Stimulated activated CD4-positive, alpha-beta T cell treated with anti-CD3 and anti-CD28 coated beads, Interleukin-2, amount 100 ng/mL, for 24 hours (primary cell): ENCODE data around the gene ADAM19.

Experiments
- DNase-seq, 2 donors: peaks; one replicate each; pipeline ENCODE4 v3.0.0-alpha.2; 2020

The ADAM19 gene

GRCh38 chr5:157541447-157542118, 34.0 kb downstream of the ADAM19 start:
- no peak for DNase-seq

DNA sequence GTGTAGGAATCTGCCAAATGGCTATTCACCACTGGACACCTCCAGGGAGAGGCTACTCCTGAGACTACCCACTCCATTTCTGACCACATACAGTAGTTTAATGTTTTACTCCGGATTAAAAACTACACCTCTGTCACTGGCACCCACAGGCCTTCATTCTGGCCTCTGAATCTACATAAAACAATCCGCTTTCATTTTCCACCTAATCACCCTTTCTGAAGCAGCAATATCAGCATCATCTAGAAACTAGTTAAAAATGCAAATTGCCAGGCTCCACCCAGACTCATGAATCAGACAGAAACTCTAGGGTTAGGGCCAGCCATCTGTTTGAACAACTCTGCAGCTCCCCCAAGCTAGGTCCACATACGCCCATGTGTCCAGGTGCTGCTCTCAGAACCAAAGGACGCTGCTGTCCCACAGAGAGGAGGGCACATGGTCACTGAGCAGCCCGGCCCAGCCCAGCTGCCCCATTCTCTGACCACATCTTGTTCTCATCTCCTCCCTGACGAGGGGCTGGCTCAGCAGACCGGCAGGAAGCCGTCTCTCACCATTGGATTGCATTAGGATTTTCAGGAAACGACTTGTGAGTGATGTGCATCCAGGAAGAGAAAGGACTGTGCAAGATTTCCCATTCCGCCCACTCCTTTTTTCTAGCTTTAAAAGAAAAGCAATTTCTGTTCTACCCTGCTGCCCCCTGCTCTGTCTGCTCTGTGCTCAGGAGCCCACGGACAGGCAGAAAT, 34.7 kb downstream of the ADAM19 start:
- DNase-seq, result peak; percentile 44 to 55

DNA sequence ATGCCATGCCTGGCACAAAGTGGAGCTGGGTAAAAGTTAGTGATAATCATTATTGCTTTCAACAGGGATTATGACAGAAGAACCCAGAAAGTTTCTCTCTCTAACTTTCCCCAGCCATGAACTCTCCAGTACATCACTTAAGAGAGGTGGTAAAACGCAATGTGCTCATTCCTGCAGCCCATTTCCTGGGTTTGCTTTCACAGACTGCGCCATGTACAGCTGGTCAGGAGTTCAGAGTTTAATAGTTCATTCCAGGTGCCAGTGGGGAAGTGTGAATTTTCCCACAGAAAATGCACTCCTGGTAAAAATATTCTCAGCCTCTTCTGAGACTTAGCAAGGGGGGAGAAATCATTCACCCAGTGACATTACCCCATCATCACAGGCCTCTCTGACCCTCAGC, 35.5 kb downstream of the ADAM19 start:
- DNase-seq, result no peak

- DNase-seq, result no peak
These were observed 36.0 kb downstream of the ADAM19 start for GRCh38 chr5:157539503-157540022.

DNA sequence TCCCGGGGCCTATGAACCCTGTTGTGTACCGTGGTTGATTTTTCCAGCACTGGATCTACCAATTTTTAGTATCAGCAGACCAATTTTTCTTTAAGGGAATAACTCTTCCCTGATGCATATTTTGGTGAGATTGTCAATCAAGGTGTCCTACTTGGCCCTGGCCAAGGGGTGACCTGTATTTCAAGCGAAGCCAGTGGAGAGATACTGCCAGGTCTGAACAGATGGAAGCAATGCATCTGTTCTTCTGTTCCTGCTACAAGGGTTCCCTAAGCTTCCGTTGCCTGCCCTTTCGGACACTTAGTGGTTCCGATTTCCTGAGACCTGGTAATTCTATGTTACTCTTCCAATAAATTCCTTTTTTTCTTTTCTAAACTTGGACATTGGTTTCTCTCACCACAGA, 37.3 kb downstream of the ADAM19 start:
- no peak for DNase-seq

DNA sequence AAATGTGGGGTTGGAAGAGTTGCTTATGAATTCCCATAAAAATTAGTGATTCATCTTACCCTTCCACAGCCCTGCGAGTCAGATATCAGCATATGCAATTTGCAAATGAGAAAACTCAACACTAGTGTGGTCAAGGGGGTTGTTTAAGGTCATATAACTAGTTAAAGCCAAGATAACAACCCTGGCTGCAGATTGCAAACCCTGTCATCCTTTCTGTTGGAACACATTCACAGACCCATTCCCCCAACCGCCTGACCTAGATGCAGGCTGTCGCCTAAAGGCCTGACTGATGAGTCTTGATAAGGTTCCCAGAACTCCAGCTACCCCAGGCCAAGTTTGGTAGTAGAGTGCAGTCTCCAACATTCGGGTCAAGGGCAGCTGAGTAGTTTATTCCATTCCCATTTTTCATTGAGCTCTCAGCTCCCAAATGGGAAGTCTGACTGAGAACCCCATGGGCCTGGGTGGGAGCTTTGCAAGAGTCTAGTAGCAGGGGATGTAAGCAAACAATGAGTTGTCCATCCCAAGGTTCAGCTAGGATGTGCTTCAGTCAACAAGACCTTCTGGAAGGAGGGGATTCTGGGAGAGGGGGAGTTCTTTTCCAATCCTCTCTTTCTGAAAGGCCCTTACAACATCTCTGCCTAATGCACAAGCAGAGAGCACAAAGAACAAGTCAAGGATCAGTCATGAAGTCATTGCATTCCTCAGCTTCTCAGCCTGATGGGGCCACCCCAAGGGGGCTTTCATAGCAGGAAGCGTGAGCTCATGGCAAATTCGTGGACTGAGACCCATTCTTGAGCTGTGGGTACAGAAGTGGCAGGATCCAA, 40.3 kb downstream of the ADAM19 start:
- DNase-seq, result no peak

GRCh38 chr5:157533011-157533481, 42.5 kb downstream of the ADAM19 start:
- no peak for DNase-seq

GRCh38 chr5:157532022-157532421, 43.6 kb downstream of the ADAM19 start:
- DNase-seq, result no peak

DNA sequence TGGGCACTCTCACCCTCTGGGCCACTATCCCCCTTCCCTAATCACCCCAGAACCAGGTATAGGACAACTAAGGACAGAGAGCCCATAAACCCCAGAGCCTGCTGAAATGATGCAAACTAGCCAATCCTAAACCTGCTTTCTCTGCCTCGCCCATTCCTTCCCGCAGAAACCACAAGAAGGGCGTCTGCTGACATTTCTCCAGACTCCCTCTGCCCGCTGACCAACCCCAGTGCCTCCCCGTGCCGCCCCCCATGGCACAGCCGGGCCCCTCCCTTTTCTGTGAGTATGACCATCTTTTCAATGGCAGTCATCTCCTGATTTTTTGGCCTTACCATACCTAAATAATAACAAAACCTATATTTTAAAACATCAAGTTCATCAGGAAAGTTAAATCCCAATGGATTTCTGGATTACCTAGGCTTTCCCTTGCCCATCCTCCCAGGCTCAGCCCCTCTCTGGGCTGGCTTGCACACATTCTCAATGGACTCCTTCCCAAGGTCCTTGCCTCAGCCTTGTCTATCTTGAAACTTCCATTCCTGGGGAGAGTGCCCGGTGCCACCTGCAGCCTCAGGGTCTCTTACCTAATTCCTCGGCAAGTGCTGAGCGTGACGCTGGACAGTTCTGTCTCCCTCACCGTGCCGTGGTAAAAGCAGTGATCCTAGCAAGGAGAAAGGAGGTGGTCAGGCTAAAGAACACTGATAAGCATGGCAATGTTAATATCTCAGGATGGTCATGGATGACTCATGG, 45.2 kb downstream of the ADAM19 start:
- DNase-seq, result no peak

- DNase-seq, result no peak
These were observed 46.6 kb downstream of the ADAM19 start for GRCh38 chr5:157529002-157529401.

GRCh38 chr5:157528036-157528632, 47.4 kb downstream of the ADAM19 start:
- no peak for DNase-seq

DNA sequence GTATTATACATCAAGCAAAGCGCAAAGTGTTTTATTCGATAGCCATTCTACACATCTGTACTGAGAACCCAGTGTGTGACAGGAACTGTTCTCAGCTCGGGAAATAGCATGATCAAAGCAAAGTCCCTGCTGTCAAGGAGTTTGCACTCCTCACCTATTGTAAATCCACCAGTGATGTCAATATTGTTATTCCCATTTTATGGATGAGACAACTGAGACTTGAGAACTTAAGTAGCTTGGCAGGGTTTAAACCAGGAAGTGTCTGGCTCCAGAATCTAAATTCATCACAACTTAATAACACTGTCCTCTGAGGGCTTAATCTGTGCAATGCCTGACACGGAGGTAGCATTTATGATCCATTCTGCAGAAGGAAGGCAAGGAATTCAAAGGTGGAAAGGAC, 50.7 kb downstream of the ADAM19 start:
- no peak for DNase-seq

GRCh38 chr5:157523976-157524375, 51.6 kb downstream of the ADAM19 start:
- DNase-seq, result no peak

GRCh38 chr5:157521704-157522029, 53.9 kb downstream of the ADAM19 start:
- no peak for DNase-seq

DNA sequence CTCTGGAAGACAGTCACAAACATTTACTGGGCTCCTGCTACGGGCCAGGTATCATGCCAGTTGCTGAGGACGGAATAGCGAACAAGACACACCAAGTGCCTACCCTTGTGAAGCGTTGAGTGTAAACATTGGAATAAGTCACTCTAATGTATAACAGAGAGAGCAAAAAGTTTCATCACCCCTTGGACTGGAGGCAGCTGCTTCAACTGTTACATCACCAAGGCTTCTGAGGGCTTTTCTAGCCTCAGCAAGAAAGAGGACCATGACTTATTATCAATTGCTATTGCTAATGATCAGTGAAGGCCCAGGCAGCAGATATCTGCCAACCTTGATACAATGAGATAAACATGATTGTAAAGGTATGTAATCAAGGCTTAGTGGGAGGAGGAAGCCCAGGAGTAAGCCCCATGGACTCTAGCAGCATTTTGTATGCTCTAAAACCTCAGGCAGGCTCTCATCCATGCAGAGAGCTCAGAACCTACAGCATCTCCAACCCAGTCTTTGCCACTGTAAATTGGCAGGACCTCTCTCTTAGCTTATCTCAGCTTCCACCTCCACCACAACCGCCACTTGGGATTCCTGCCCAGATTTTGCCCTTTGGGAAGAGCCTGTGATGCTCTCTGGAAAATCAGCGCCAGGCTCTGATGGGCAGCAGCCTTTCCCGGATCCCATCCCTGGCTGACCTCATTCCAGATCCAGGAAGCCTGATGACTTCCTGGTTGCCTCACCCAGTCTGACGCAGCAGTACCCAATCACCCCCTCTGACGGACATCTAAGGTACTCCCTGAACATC, 54.5 kb downstream of the ADAM19 start:
- DNase-seq, result no peak

DNA sequence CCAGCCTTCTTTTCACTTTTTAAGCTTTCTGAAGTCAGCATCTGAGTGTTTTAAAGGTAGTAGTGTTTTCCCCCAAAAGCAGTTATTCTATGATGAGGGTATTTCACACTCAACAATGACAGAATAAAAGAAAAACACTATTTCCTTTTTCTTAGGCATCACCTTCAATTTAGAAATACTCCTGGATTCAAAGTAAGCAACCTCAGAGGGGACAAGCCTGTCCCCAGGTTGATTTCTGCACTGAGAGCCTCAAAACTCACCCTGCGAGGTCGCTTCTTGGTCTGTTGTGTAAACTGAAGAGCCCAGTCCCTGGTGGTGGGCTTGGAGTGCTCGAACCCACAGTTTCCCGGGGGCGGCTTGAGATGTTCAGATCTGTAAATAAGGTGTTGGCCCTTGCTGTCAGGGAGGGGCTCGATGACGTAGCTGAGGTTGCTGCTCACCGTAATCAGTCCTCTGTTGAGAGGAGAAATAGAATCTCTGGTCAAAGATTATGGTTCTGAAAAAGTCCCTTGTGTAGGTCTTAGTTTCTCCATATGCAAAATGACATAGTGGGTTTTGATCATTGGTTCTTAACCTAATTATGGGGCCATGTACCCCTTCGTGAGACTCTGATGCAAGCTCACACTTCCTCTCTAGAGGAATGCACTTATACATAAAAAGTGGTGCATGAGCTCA, 55.9 kb downstream of the ADAM19 start:
- DNase-seq, result no peak

GRCh38 chr5:157518963-157519362, 56.6 kb downstream of the ADAM19 start:
- DNase-seq, result peak in 1 of 2 donors; percentile 22

GRCh38 chr5:157516626-157517325, 58.8 kb downstream of the ADAM19 start:
- no peak for DNase-seq

- DNase-seq, result peak in 1 of 2 donors; percentile 16
These were observed 59.6 kb downstream of the ADAM19 start for GRCh38 chr5:157516006-157516405.

DNA sequence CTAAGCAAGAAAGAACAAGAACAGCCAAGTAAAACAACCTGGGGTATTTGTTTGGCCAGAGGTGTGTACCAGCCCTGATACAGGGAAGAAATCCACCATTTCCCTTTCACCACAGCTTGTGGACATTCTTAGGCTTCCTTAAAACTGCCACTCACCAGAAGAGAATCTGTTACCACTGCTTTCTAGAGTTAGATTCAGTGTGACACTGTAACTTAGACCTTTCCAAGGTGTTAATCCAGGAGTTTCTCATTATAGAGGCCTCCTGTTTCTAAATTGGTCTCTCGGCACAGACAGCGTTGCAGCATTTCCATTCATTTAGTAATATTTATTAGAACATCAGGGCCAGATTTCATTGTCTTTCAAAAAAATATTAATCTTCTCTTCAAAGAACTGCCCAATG, 60.6 kb downstream of the ADAM19 start:
- DNase-seq, result no peak
